ENCODE measurements around the gene PIWIL4.

Gene PIWIL4

DNA sequence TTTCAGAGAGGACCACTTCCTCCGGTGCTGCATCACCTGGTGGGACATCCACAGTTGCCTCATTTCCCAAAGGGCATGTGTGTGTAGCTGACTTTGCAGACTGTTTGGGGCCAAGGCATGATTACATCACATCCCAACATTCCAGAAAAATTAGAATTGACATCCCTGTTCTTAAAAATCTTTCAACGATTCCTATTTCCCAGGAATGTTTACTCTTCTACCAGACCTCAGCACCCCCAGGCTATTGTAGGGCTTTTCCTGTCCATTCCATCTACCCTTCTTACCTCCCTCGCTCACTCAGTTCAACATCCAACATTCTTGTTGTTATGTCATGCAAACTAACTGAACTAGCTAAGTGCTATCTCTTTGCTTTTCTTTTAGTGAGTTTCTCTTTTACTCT, 37.3 kb downstream of the PIWIL4 start:
- Histone ChIP-seq H3K36me3 (ENCODE audit: control insufficient read depth in 2 of 2, insufficient read depth in 1 of 2, low read length in 2 of 2) (no peaks in the 10 kb centered on the region), H3K27ac (ENCODE audit: extremely low read depth, low read depth, low read length) (no peak overlapping the region), H3K9me3 (ENCODE audit: control insufficient read depth, insufficient read depth, low read depth, low read length) (no peaks in the 10 kb centered on the region), H3K4me1 (ENCODE audit: control insufficient read depth, insufficient read depth, low read length) (no peaks in the 10 kb centered on the region), H3K4me3 (ENCODE audit: low read depth, low read length) (no peak overlapping the region)
- ChIA-PET POLR2A (no interaction called here), CTCF (interaction anchor here (0.5 to 2.0 kb wide), 2 partner anchors 18 to 263 kb away, joined by 4 to 10 read pairs; no protein-coding TSS in a partner anchor)
- peak; percentile 59 for TF ChIP-seq ZNF341 (tag by site-specific recombination; IDR thresholded peaks at IDR 0.05; ENCODE audit: low read depth)
- no peak for TF ChIP-seq ZNF596 (tag by site-specific recombination; IDR thresholded peaks at IDR 0.05)
- TF ChIP-seq, protein P1, sequence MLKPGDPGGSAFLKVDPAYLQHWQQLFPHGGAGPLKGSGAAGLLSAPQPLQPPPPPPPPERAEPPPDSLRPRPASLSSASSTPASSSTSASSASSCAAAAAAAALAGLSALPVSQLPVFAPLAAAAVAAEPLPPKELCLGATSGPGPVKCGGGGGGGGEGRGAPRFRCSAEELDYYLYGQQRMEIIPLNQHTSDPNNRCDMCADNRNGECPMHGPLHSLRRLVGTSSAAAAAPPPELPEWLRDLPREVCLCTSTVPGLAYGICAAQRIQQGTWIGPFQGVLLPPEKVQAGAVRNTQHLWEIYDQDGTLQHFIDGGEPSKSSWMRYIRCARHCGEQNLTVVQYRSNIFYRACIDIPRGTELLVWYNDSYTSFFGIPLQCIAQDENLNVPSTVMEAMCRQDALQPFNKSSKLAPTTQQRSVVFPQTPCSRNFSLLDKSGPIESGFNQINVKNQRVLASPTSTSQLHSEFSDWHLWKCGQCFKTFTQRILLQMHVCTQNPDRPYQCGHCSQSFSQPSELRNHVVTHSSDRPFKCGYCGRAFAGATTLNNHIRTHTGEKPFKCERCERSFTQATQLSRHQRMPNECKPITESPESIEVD (tag by site-specific recombination; IDR thresholded peaks at IDR 0.05): no peak
- TF ChIP-seq ZNF169 (tag by site-specific recombination; IDR thresholded peaks at IDR 0.05): no peak

GRCh38 chr11:94613120-94613519, 46.0 kb downstream of the PIWIL4 start:
- ChIA-PET POLR2A (no interaction called here), CTCF (interaction anchor here (0.6 to 1.8 kb wide), 3 partner anchors 10 to 135 kb away, joined by 3 to 22 read pairs (median 7); no protein-coding TSS in a partner anchor)
- no peaks in the 10 kb centered on the region for H3K9me3 ChIP-seq (ENCODE audit: control insufficient read depth, insufficient read depth, low read depth, low read length)
- H3K4me1 ChIP-seq (ENCODE audit: control insufficient read depth, insufficient read depth, low read length): no peaks in the 10 kb centered on the region
- H3K36me3 ChIP-seq (ENCODE audit: control insufficient read depth in 2 of 2, insufficient read depth in 1 of 2, low read length in 2 of 2): no peaks in the 10 kb centered on the region
- H3K4me3 ChIP-seq (ENCODE audit: low read depth, low read length): no peak overlapping the region
- no peak overlapping the region for H3K27ac ChIP-seq (ENCODE audit: extremely low read depth, low read depth, low read length)
- TF ChIP-seq GFI1B (tag by site-specific recombination; IDR thresholded peaks at IDR 0.05) (no peak), ZNF530 (tag by site-specific recombination; IDR thresholded peaks at IDR 0.05; ENCODE audit: low read depth) (no peak), SETDB1 (IDR thresholded peaks at IDR 0.05; ENCODE audit: insufficient read length, low read length) (peak; percentile 94), ZNF791 (tag by site-specific recombination; IDR thresholded peaks at IDR 0.05) (peak; percentile 99), TRIM28 (IDR thresholded peaks at IDR 0.05; ENCODE audit: borderline replicate concordance, low read length) (peak; percentile 93), ZNF626 (tag by site-specific recombination; IDR thresholded peaks at IDR 0.05) (peak; percentile 77; the same call in 1 of the 2 replicates), ZNF174 (tag by site-specific recombination; IDR thresholded peaks at IDR 0.05) (no peak)
- TF ChIP-seq, protein P2, sequence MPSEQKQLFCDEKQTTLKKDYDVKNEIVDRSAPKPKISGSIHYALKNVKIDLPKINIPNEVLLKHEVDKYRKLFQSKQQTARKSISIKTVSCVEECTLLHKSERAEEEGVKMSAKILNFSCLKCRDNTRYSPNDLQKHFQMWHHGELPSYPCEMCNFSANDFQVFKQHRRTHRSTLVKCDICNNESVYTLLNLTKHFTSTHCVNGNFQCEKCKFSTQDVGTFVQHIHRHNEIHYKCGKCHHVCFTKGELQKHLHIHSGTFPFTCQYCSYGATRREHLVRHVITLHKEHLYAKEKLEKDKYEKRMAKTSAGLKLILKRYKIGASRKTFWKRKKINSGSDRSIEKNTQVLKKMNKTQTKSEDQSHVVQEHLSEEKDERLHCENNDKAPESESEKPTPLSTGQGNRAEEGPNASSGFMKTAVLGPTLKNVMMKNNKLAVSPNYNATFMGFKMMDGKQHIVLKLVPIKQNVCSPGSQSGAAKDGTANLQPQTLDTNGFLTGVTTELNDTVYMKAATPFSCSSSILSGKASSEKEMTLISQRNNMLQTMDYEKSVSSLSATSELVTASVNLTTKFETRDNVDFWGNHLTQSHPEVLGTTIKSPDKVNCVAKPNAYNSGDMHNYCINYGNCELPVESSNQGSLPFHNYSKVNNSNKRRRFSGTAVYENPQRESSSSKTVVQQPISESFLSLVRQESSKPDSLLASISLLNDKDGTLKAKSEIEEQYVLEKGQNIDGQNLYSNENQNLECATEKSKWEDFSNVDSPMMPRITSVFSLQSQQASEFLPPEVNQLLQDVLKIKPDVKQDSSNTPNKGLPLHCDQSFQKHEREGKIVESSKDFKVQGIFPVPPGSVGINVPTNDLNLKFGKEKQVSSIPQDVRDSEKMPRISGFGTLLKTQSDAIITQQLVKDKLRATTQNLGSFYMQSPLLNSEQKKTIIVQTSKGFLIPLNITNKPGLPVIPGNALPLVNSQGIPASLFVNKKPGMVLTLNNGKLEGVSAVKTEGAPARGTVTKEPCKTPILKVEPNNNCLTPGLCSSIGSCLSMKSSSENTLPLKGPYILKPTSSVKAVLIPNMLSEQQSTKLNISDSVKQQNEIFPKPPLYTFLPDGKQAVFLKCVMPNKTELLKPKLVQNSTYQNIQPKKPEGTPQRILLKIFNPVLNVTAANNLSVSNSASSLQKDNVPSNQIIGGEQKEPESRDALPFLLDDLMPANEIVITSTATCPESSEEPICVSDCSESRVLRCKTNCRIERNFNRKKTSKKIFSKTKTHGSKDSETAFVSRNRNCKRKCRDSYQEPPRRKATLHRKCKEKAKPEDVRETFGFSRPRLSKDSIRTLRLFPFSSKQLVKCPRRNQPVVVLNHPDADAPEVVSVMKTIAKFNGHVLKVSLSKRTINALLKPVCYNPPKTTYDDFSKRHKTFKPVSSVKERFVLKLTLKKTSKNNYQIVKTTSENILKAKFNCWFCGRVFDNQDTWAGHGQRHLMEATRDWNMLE (tag by site-specific recombination; conservative IDR thresholded peaks at IDR 0.05; ENCODE audit: low read depth): no peak

DNA sequence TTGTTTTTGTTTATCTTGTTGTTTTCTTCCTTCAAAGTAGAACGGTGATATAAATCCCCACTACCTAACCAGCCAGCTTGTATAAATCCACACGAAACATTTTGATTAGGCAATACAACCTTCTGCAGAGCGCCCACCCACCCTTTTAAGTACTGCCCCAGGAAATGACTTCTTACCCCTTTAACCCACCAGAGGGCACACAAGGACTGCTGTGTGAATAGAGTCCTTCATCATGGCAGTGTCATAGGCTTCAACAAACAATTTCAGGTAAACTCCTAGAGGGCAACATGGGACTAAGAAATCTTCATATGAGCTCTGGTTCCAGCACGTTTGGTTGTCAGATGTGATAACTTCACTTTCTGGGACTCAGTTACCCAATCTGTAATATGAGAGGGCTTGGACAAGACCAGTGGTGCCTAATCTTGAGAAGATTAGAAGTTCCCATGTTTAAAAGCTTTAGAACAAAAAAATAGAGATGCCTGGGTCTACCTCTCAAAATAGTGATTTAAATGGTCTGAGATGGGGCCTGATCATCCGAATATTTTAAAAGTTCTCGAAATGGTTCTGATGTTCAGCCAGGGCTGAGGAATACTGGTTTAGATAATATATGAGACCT, 56.1 kb downstream of the PIWIL4 start:
- Histone ChIP-seq H3K4me1 (ENCODE audit: control insufficient read depth, insufficient read depth, low read length) (no peaks in the 10 kb centered on the region), H3K36me3 (ENCODE audit: control insufficient read depth in 2 of 2, insufficient read depth in 1 of 2, low read length in 2 of 2) (no peaks in the 10 kb centered on the region), H3K9me3 (ENCODE audit: control insufficient read depth, insufficient read depth, low read depth, low read length) (no peaks in the 10 kb centered on the region), H3K4me3 (ENCODE audit: low read depth, low read length) (no peak overlapping the region), H3K27ac (ENCODE audit: extremely low read depth, low read depth, low read length) (no peak overlapping the region)
- CTCF ChIA-PET: interaction anchor here (0.6 to 6.0 kb wide), 75 partner anchors 9 to 1803 kb away, joined by 3 to 92 read pairs (median 5); partner anchors contain the start of gene AMOTL1
- POLR2A ChIA-PET: interaction anchor here (1.4 to 1.5 kb wide), 3 partner anchors 118 to 444 kb away, joined by 3 to 4 read pairs (median 4); partner anchors contain the start of genes AMOTL1 and SRSF8
- TF ChIP-seq, protein P3, sequence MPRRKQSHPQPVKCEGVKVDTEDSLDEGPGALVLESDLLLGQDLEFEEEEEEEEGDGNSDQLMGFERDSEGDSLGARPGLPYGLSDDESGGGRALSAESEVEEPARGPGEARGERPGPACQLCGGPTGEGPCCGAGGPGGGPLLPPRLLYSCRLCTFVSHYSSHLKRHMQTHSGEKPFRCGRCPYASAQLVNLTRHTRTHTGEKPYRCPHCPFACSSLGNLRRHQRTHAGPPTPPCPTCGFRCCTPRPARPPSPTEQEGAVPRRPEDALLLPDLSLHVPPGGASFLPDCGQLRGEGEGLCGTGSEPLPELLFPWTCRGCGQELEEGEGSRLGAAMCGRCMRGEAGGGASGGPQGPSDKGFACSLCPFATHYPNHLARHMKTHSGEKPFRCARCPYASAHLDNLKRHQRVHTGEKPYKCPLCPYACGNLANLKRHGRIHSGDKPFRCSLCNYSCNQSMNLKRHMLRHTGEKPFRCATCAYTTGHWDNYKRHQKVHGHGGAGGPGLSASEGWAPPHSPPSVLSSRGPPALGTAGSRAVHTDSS (tag by site-specific recombination; IDR thresholded peaks at IDR 0.05): peak; percentile 56
- TF ChIP-seq ZNF175 (tag by site-specific recombination; IDR thresholded peaks at IDR 0.05) (no peak), ZSCAN5A (tag by site-specific recombination; IDR thresholded peaks at IDR 0.05) (no peak)
- TF ChIP-seq, protein P4, sequence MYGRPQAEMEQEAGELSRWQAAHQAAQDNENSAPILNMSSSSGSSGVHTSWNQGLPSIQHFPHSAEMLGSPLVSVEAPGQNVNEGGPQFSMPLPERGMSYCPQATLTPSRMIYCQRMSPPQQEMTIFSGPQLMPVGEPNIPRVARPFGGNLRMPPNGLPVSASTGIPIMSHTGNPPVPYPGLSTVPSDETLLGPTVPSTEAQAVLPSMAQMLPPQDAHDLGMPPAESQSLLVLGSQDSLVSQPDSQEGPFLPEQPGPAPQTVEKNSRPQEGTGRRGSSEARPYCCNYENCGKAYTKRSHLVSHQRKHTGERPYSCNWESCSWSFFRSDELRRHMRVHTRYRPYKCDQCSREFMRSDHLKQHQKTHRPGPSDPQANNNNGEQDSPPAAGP (tag by site-specific recombination; IDR thresholded peaks at IDR 0.05): no peak
- TF ChIP-seq, protein P5, sequence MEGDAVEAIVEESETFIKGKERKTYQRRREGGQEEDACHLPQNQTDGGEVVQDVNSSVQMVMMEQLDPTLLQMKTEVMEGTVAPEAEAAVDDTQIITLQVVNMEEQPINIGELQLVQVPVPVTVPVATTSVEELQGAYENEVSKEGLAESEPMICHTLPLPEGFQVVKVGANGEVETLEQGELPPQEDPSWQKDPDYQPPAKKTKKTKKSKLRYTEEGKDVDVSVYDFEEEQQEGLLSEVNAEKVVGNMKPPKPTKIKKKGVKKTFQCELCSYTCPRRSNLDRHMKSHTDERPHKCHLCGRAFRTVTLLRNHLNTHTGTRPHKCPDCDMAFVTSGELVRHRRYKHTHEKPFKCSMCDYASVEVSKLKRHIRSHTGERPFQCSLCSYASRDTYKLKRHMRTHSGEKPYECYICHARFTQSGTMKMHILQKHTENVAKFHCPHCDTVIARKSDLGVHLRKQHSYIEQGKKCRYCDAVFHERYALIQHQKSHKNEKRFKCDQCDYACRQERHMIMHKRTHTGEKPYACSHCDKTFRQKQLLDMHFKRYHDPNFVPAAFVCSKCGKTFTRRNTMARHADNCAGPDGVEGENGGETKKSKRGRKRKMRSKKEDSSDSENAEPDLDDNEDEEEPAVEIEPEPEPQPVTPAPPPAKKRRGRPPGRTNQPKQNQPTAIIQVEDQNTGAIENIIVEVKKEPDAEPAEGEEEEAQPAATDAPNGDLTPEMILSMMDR (tag by site-specific recombination; IDR thresholded peaks at IDR 0.05): peak; percentile 81
